K562 (cell line): ENCODE measurements around the gene ATP5MG. TPM values are rescaled to one million over a fixed set of nuclear protein-coding genes. Genes with fewer than 3 reads are reported as not detected.

ENCODE experiments used
- CEBPG ChIP-seq, 3 experiments: fragments of 200-800 bp in 1 of 3; sonication (Bioruptor generic) in 1 of 3; sonication (generic) in 1 of 3; formaldehyde crosslinking in 1 of 3; IDR thresholded peaks in 2 of 3; conservative IDR thresholded peaks in 1 of 3; 2 replicates each; pipeline versions ENCODE4 v1.6.1 to v1.8.0; 2016 to 2022; ENCODE audit warnings: missing compliant biosample characterization in 2 of 3, missing genetic modification characterization in 2 of 3, mild to moderate bottlenecking in 1 of 3, missing genetic modification reagents in 1 of 3
- FOXP1 ChIP-seq: sonication (generic); formaldehyde crosslinking; IDR thresholded peaks from 2 replicates; pipeline ENCODE4 v1.8.0; 2022; ENCODE audit warnings: mild to moderate bottlenecking, missing genetic modification reagents
- HDGF ChIP-seq: fragments of 450-650 bp; IDR thresholded peaks from 2 replicates; pipeline ENCODE4 v1.6.1; 2016
- HNRNPH1 ChIP-seq: fragments of 200-400 bp; formaldehyde crosslinking; optimal IDR thresholded peaks from 2 replicates; pipeline ENCODE3; 2017; ENCODE audit warnings: low read depth, mild to moderate bottlenecking, low read length, moderate library complexity
- HNRNPLL ChIP-seq: fragments of 200-400 bp; formaldehyde crosslinking; IDR thresholded peaks from 2 replicates; pipeline ENCODE4 v1.6.1; 2017; ENCODE audit warnings: low read length, low read depth, mild to moderate bottlenecking; ENCODE audit not compliant: poor library complexity, severe bottlenecking
- JUN ChIP-seq, 2 experiments: sonication (generic) in 1 of 2; formaldehyde crosslinking in 1 of 2; IDR thresholded peaks; 2 replicates each; pipeline versions ENCODE4 v1.6.1 to v1.8.0; 2012 to 2022; ENCODE audit warnings: borderline replicate concordance in 2 of 2, mild to moderate bottlenecking in 2 of 2, improper control_type of control experiment in 1 of 2, low read depth in 1 of 2, low read length in 1 of 2, missing genetic modification reagents in 1 of 2
- PCBP1 ChIP-seq: fragments of 200-400 bp; formaldehyde crosslinking; IDR thresholded peaks from 2 replicates; pipeline ENCODE4 v1.6.1; 2018; ENCODE audit warnings: mild to moderate bottlenecking, low read depth, low read length; ENCODE audit not compliant: poor library complexity, severe bottlenecking
- SP1 ChIP-seq: sonication (generic); formaldehyde crosslinking; IDR thresholded peaks from 2 replicates; pipeline ENCODE4 v1.8.1; 2022; ENCODE audit warnings: mild to moderate bottlenecking, missing genetic modification reagents
- SREBF1 ChIP-seq: fragments of 150-350 bp; IDR thresholded peaks from 2 replicates; pipeline ENCODE4 v1.6.1; 2014; ENCODE audit warnings: antibody characterized with exemption, low read depth, low read length, borderline replicate concordance
- USF1 ChIP-seq: sonication (generic); formaldehyde crosslinking; IDR thresholded peaks from 2 replicates; pipeline ENCODE4 v1.9.0; 2022; ENCODE audit warnings: mild to moderate bottlenecking, missing genetic modification reagents
- YBX1 ChIP-seq: fragments of 450-650 bp; IDR thresholded peaks from 2 replicates; pipeline ENCODE4 v1.7.1; 2016; ENCODE audit warnings: mild to moderate bottlenecking
- ZNF282 ChIP-seq: sonication (generic); formaldehyde crosslinking; IDR thresholded peaks from 2 replicates; pipeline ENCODE4 v1.8.1; 2023; ENCODE audit warnings: missing genetic modification reagents
- ZNF76 ChIP-seq: fragments of 250-450 bp; sonication (Bioruptor Pico); IDR thresholded peaks from 2 replicates; pipeline ENCODE4 v1.4.0; 2020; ENCODE audit warnings: mild to moderate bottlenecking, moderate library complexity, borderline replicate concordance
- polyA plus RNA-seq, 8 experiments: library from polyadenylated mRNA; depleted of rRNA in 4 of 8; stranded (reverse) in 5 of 8; unstranded in 3 of 8; fragments of >200 nt; fragmentation: Nextera tagmentation in 2 of 8; fragmentation: Illumina TruSeq in 1 of 8; extraction: Ambion mirVana in 2 of 8; extraction: Trizol in 1 of 8; gene quantifications; 2 replicates each; pipeline versions ENCODE4 v1.2.1 to v1.2.3, GENCODE V29; 2011 to 2014; ENCODE audit warnings: inconsistent platforms in 1 of 8, missing spikeins in 1 of 8
- total RNA-seq, 7 experiments: library from RNA; depleted of rRNA in 6 of 7; stranded (reverse); fragments of >200 nt in 6 of 7; fragmentation: Illumina TruSeq in 2 of 7; extraction: Trizol in 2 of 7; gene quantifications; 2 replicates each; pipeline versions ENCODE4 v1.2.1 to v1.2.3, GENCODE V29; 2011 to 2021; ENCODE audit warnings: low replicate concordance in 1 of 7
- TF ChIP-seq, protein P1 (sequence below): sonication (generic); formaldehyde crosslinking; IDR thresholded peaks from 2 replicates; pipeline ENCODE4 v1.4.0; 2020; ENCODE audit warnings: mild to moderate bottlenecking, missing genetic modification reagents
- TF ChIP-seq, protein P2 (sequence below): sonication (generic); formaldehyde crosslinking; IDR thresholded peaks from 2 replicates; pipeline ENCODE4 v1.8.0; 2022; ENCODE audit warnings: mild to moderate bottlenecking, missing genetic modification reagents

ATP5MG gene
- total and polyA plus RNA-seq, 9 of the 15 experiments (the other 6 are each of a cell fraction or from before 2014, with no cell fraction given), result 301 to 2,138 (median 434) TPM

GRCh38 chr11:118450451-118450850 is 49.0 kb downstream of the ATP5MG start (continued):
- no peak for TF ChIP-seq USF1 (CRISPR knock-in tag)
- TF ChIP-seq HNRNPLL, result no peak
- TF ChIP-seq, protein P1, sequence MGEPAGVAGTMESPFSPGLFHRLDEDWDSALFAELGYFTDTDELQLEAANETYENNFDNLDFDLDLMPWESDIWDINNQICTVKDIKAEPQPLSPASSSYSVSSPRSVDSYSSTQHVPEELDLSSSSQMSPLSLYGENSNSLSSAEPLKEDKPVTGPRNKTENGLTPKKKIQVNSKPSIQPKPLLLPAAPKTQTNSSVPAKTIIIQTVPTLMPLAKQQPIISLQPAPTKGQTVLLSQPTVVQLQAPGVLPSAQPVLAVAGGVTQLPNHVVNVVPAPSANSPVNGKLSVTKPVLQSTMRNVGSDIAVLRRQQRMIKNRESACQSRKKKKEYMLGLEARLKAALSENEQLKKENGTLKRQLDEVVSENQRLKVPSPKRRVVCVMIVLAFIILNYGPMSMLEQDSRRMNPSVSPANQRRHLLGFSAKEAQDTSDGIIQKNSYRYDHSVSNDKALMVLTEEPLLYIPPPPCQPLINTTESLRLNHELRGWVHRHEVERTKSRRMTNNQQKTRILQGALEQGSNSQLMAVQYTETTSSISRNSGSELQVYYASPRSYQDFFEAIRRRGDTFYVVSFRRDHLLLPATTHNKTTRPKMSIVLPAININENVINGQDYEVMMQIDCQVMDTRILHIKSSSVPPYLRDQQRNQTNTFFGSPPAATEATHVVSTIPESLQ (CRISPR knock-in tag), result no peak
- TF ChIP-seq CEBPG (CRISPR knock-in tag; IDR thresholded peaks at IDR 0.05), result no peak
- TF ChIP-seq CEBPG (tag; conservative IDR thresholded peaks at IDR 0.05 in 1 of 2, IDR thresholded peaks at IDR 0.05 in 1 of 2), result no peak
- no peak for TF ChIP-seq PCBP1
- TF ChIP-seq SREBF1, result no peak
- no peak for TF ChIP-seq YBX1
- TF ChIP-seq JUN (IDR thresholded peaks at IDR 0.05; ENCODE audit: borderline replicate concordance, low read depth, low read length), result no peak
- no peak for TF ChIP-seq JUN (CRISPR knock-in tag; IDR thresholded peaks at IDR 0.05; ENCODE audit: borderline replicate concordance)
- TF ChIP-seq ZNF282 (CRISPR knock-in tag), result no peak
- TF ChIP-seq FOXP1 (CRISPR knock-in tag), result no peak
- TF ChIP-seq, protein P2, sequence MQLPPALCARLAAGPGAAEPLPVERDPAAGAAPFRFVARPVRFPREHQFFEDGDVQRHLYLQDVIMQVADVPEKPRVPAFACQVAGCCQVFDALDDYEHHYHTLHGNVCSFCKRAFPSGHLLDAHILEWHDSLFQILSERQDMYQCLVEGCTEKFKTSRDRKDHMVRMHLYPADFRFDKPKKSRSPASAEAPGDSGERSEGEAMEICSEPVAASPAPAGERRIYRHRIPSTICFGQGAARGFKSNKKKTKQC (CRISPR knock-in tag), result no peak
- no peak for TF ChIP-seq SP1 (CRISPR knock-in tag)
- TF ChIP-seq HDGF, result no peak
- TF ChIP-seq ZNF76 (CRISPR knock-in tag), result no peak
- TF ChIP-seq HNRNPH1, result no peak
